SK-N-SH (cell line): ENCODE measurements around the gene OR51E1. TPM values are rescaled to one million over a fixed set of nuclear protein-coding genes. Genes with fewer than 3 reads are reported as not detected.

ENCODE experiments used
- CTCF ChIA-PET: fragments of 300-600, 350-600 bp; formaldehyde crosslinking; extraction: SDS; loops from one replicate; lab custom pipeline; 2021; lab: Yijun Ruan, JAX
- POLR2A ChIA-PET: fragments of 350-600 bp; sonication (Branson Sonifier 250); formaldehyde crosslinking; extraction: SDS; loops from one replicate; lab custom pipeline; 2020; ENCODE audit warnings: antibody characterized with exemption, inconsistent platforms; lab: Yijun Ruan, JAX
- DNase-seq: peaks from one replicate; pipeline ENCODE4 v3.0.0; 2012
- H2AFZ ChIP-seq: fragments of 200-600 bp; sonication (generic); 2 replicates; pipeline ENCODE4 v1.8.1; 2016; ENCODE audit warnings: antibody characterized with exemption, mild to moderate bottlenecking, low read depth
- H3F3A ChIP-seq: fragments of 200-600 bp; sonication (generic); replicated peaks from 2 replicates; pipeline ENCODE3; 2016; ENCODE audit warnings: antibody characterized with exemption, mild to moderate bottlenecking; ENCODE audit not compliant: insufficient read depth
- H3K27ac ChIP-seq, 2 experiments: fragments of 200-500 bp in 1 of 2; fragments of 200-600 bp in 1 of 2; sonication (Bioruptor generic) in 1 of 2; sonication (generic), shearing (Covaris generic) in 1 of 2; 2 replicates each; pipeline versions ENCODE4 v1.5.1 to v1.6.1; 2014 to 2016; ENCODE audit warnings: low read depth in 2 of 2, inconsistent platforms in 1 of 2, low read length in 1 of 2, mild to moderate bottlenecking in 1 of 2, mixed read lengths in 1 of 2
- H3K27me3 ChIP-seq: fragments of 200-600 bp; sonication (generic), shearing (Covaris generic); 2 replicates; pipeline ENCODE4 v1.6.1; 2016; ENCODE audit warnings: mixed run types; ENCODE audit not compliant: insufficient read depth
- H3K36me3 ChIP-seq, 2 experiments: fragments of 200-500 bp in 1 of 2; fragments of 200-600 bp in 1 of 2; sonication (Bioruptor generic) in 1 of 2; sonication (generic) in 1 of 2; replicated peaks in 1 of 2; 2 replicates each; pipeline versions ENCODE3 to v1.5.1; 2014 to 2016; ENCODE audit warnings: low read length in 1 of 2, mild to moderate bottlenecking in 1 of 2; ENCODE audit not compliant: insufficient read depth in 2 of 2, control insufficient read depth in 1 of 2
- H3K4me1 ChIP-seq, 2 experiments: fragments of 200-500 bp in 1 of 2; fragments of 200-600 bp in 1 of 2; sonication (Bioruptor generic) in 1 of 2; sonication (generic), shearing (Covaris generic) in 1 of 2; 2 replicates each; pipeline versions ENCODE4 v1.5.1 to v1.6.1; 2014 to 2016; ENCODE audit warnings: low read depth in 1 of 2, low read length in 1 of 2, mixed run types in 1 of 2; ENCODE audit not compliant: insufficient read depth in 2 of 2, control insufficient read depth in 1 of 2
- H3K4me2 ChIP-seq: fragments of 200-600 bp; sonication (generic), shearing (Covaris generic); 2 replicates; pipeline ENCODE4 v1.6.1; 2017; ENCODE audit warnings: mixed run types
- H3K4me3 ChIP-seq, 2 experiments: fragments of 200-500 bp in 1 of 2; fragments of 200-600 bp in 1 of 2; sonication (Bioruptor generic) in 1 of 2; sonication (generic), shearing (Covaris generic) in 1 of 2; 2 replicates each; pipeline versions ENCODE4 v1.5.1 to v1.8.1; 2014 to 2016; ENCODE audit warnings: low read depth in 2 of 2, inconsistent platforms in 1 of 2, low read length in 1 of 2, mild to moderate bottlenecking in 1 of 2, mixed read lengths in 1 of 2, moderate library complexity in 1 of 2
- H3K79me2 ChIP-seq: fragments of 200-600 bp; sonication (generic); 2 replicates; pipeline ENCODE4 v1.8.1; 2017; ENCODE audit warnings: mild to moderate bottlenecking; ENCODE audit not compliant: insufficient read depth
- H3K9ac ChIP-seq: fragments of 200-600 bp; sonication (generic); 2 replicates; pipeline ENCODE4 v1.6.1; 2017; ENCODE audit warnings: mixed run types
- H3K9me2 ChIP-seq: fragments of 200-600 bp; sonication (generic); 2 replicates; pipeline ENCODE4 v1.6.1; 2017; ENCODE audit warnings: mixed run types
- H3K9me3 ChIP-seq: fragments of 200-600 bp; sonication (generic); 2 replicates; pipeline ENCODE4 v1.6.1; 2017; ENCODE audit warnings: mixed run types, mild to moderate bottlenecking, moderate library complexity
- H4K20me1 ChIP-seq: fragments of 200-600 bp; sonication (generic); 2 replicates; pipeline ENCODE4 v1.6.1; 2017; ENCODE audit warnings: mild to moderate bottlenecking, mixed run types; ENCODE audit not compliant: insufficient read depth
- CHD2 ChIP-seq: fragments of 150-350 bp; IDR thresholded peaks from 2 replicates; pipeline ENCODE4 v1.6.1; 2018; ENCODE audit warnings: low read length; ENCODE audit not compliant: partially characterized antibody
- EP300 ChIP-seq, 2 experiments: IDR thresholded peaks; 2 replicates each; pipeline versions ENCODE4 v1.4.0 to v1.6.1; 2012; ENCODE audit warnings: borderline replicate concordance in 1 of 2, low read depth in 1 of 2, low read length in 1 of 2
- EZH2phosphoT487 ChIP-seq: fragments of 200-600 bp; sonication (generic); IDR thresholded peaks from 2 replicates; pipeline ENCODE4 v1.6.1; 2017; ENCODE audit warnings: low read depth, mixed run types, mild to moderate bottlenecking, antibody characterized with exemption, moderate library complexity, borderline replicate concordance
- FOXJ3 ChIP-seq: sonication (generic); formaldehyde crosslinking; IDR thresholded peaks from 2 replicates; pipeline ENCODE4 v1.5.1; 2020; ENCODE audit warnings: mild to moderate bottlenecking, missing genetic modification reagents
- GABPA ChIP-seq: IDR thresholded peaks from 2 replicates; pipeline ENCODE4 v1.4.0; 2012; ENCODE audit warnings: low read depth, mild to moderate bottlenecking
- GATA2 ChIP-seq: sonication (generic); formaldehyde crosslinking; IDR thresholded peaks from 2 replicates; pipeline ENCODE4 v1.5.0; 2020; ENCODE audit warnings: mild to moderate bottlenecking, missing genetic modification reagents
- JUND ChIP-seq: IDR thresholded peaks from 2 replicates; pipeline ENCODE4 v1.4.0; 2012
- MAX ChIP-seq: IDR thresholded peaks from 2 replicates; pipeline ENCODE4 v1.4.0; 2012; ENCODE audit warnings: low read depth
- MEF2A ChIP-seq: IDR thresholded peaks from 2 replicates; pipeline ENCODE4 v1.4.0; 2012; ENCODE audit warnings: low read depth, borderline replicate concordance
- MXI1 ChIP-seq: IDR thresholded peaks from 2 replicates; pipeline ENCODE4 v1.6.1; 2012; ENCODE audit warnings: mild to moderate bottlenecking, low read depth, low read length, improper control_type of control experiment
- NRF1 ChIP-seq: IDR thresholded peaks from 2 replicates; pipeline ENCODE4 v1.6.1; 2012; ENCODE audit warnings: low read depth, mild to moderate bottlenecking, low read length
- RAD21 ChIP-seq: IDR thresholded peaks from 2 replicates; pipeline ENCODE4 v1.6.1; 2012; ENCODE audit warnings: mild to moderate bottlenecking, low read length
- REST ChIP-seq: IDR thresholded peaks from 2 replicates; pipeline ENCODE4 v1.6.1; 2012; ENCODE audit warnings: mild to moderate bottlenecking, low read depth, low read length, moderate library complexity
- RXRA ChIP-seq: IDR thresholded peaks from 2 replicates; pipeline ENCODE4 v1.4.0; 2012; ENCODE audit warnings: low read depth, mild to moderate bottlenecking, borderline replicate concordance
- SMC3 ChIP-seq: IDR thresholded peaks from 2 replicates; pipeline ENCODE4 v1.6.1; 2012; ENCODE audit warnings: low read depth, low read length, improper control_type of control experiment
- TCF12 ChIP-seq: IDR thresholded peaks from 2 replicates; pipeline ENCODE4 v1.4.0; 2012
- USF1 ChIP-seq: IDR thresholded peaks from 2 replicates; pipeline ENCODE4 v1.4.0; 2012; ENCODE audit warnings: low read depth, borderline replicate concordance
- USF2 ChIP-seq: fragments of 150-350 bp; IDR thresholded peaks from 2 replicates; pipeline ENCODE4 v1.6.1; 2017; ENCODE audit warnings: antibody characterized with exemption, low read length, low read depth, borderline replicate concordance
- YY1 ChIP-seq: IDR thresholded peaks from 2 replicates; pipeline ENCODE4 v1.4.0; 2012; ENCODE audit warnings: low read depth, mild to moderate bottlenecking
- WGBS: methylation state at CpG from one replicate; pipeline ENCODE4 v1.1.6; 2017; ENCODE audit warnings: low lambda C conversion rate; 5-methylcytosine and 5-hydroxymethylcytosine counted together
- polyA plus RNA-seq, 3 experiments: library from polyadenylated mRNA; depleted of rRNA; stranded (reverse); fragments of >200 nt; gene quantifications; 2 replicates each; pipeline ENCODE4 v1.2.3, GENCODE V29; 2012

Gene OR51E1
- polyA plus RNA-seq, 1 of the 3 experiments (the other 2 are of a cell fraction): not detected

GRCh38 chr11:4662876-4663275, 19.1 kb downstream of the OR51E1 start:
- peaks cover 17% of the 10 kb centered on the region; the same call in 1 of the 2 replicates for H3K27me3 ChIP-seq
- 33% methylated on average over 6 of the region's 6 CpGs for WGBS
- H3K9me2 ChIP-seq: no peaks in the 10 kb centered on the region
- no peak overlapping the region for H2AFZ ChIP-seq
- no peak overlapping the region for H3K27ac ChIP-seq
- TF ChIP-seq CHD2 (no peak), FOXJ3 (CRISPR knock-in tag) (no peak), GATA2 (CRISPR knock-in tag) (no peak), NRF1 (no peak), EP300 (IDR thresholded peaks at IDR 0.05; ENCODE audit: borderline replicate concordance in 1 of 2, low read depth in 1 of 2, low read length in 1 of 2) (no peak), MAX (no peak), REST (no peak), GABPA (no peak), RXRA (no peak), USF1 (no peak), EZH2phosphoT487 (no peak), TCF12 (no peak), MEF2A (no peak), USF2 (no peak), MXI1 (no peak), JUND (no peak), RAD21 (no peak), SMC3 (no peak), YY1 (no peak)
- no peak overlapping the region for H3K4me3 ChIP-seq
- POLR2A ChIA-PET: no interaction called here
- DNase-seq: no peak
- no peaks in the 10 kb centered on the region for H3K4me1 ChIP-seq
- no peaks in the 10 kb centered on the region for H4K20me1 ChIP-seq
- CTCF ChIA-PET: no interaction called here
- H3K4me2 ChIP-seq: no peak overlapping the region
- no peaks in the 10 kb centered on the region for H3K9me3 ChIP-seq
- H3K36me3 ChIP-seq: no peaks in the 10 kb centered on the region
- no peak overlapping the region for H3K9ac ChIP-seq
- H3F3A ChIP-seq: no peaks in the 10 kb centered on the region
- no peaks in the 10 kb centered on the region for H3K79me2 ChIP-seq
